LNCaP clone FGC (cell line): ENCODE data around the gene PRR12.

Experiments used
- DNase-seq: peaks from one replicate; pipeline ENCODE4 v3.0.0-alpha.2; 2011; ENCODE audit warnings: low read depth
- H3K4me3 ChIP-seq: 2 replicates; pipeline ENCODE4 v1.5.1; 2011; ENCODE audit warnings: mild to moderate bottlenecking, low read depth, low read length, control low read depth
- CTCF ChIP-seq: IDR thresholded peaks from 2 replicates; pipeline ENCODE4 v1.5.1; 2012; ENCODE audit warnings: mild to moderate bottlenecking; ENCODE audit not compliant: control insufficient read depth, insufficient read depth; ENCODE audit errors: extremely low read depth

PRR12 gene

GRCh38 chr19:49665036-49665350, 74.0 kb downstream of the PRR12 start:
- peak overlapping the region; percentile 94 for H3K4me3 ChIP-seq
- TF ChIP-seq CTCF: no peak
- DNase-seq: no peak

GRCh38 chr19:49665351-49666119, 74.6 kb downstream of the PRR12 start, which contains the start of the genes BCL2L12 and IRF3:
TSS of gene BCL2L12 (plus strand) at chr19:49665933. CDS start at chr19:49666693, 760 bp downstream.
TSS of gene IRF3 (minus strand) at chr19:49665857. CDS start at chr19:49664838, 1,019 bp downstream.
- peak within 1 kb of the TSS; percentile 94 for H3K4me3 ChIP-seq
- DNase-seq: peak; percentile 79
- no peak for TF ChIP-seq CTCF

DNA sequence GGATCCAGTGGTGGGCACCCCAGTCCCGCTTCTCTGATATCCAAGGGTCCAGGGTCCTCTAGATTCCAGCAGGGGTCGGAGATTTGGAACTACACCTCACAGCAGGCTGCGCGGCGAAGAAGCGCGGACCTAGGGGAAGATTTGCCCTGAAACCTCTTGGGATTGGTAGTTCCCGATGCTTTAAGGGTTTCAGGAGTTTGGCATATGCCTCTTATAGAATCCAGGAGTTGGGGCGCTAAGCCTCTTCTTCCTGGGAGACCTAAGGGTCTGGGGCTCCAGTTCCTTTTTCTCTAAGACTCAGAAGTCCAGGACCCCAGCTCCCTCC, 75.1 kb downstream of the PRR12 start:
- no peak for TF ChIP-seq CTCF
- peak overlapping the region; percentile 94 for H3K4me3 ChIP-seq
- no peak for DNase-seq

- no peak for TF ChIP-seq CTCF
- DNase-seq: no peak
- no peak overlapping the region for H3K4me3 ChIP-seq
Observed at GRCh38 chr19:49667473-49667872, 76.5 kb downstream of the PRR12 start.

DNA sequence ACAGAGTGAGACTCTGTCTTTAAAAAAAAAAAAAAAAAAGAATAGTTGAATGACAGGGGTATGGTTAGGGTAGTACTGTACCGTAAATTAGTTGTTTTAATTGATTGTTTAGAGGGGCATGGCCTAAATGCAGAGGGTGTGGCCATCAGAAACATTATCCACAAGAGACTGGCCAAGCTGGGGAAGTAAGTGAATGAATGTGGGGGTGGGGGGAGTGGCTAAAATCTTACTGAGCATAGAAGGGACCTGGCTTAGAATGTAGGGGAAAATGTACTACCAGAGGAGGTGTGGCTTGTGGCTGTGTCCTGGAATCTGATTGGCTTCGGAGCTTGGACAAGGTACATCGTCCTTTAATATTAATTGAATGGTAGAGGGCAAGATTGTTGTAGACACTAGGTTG, 78.5 kb downstream of the PRR12 start:
- no peak for TF ChIP-seq CTCF

DNA sequence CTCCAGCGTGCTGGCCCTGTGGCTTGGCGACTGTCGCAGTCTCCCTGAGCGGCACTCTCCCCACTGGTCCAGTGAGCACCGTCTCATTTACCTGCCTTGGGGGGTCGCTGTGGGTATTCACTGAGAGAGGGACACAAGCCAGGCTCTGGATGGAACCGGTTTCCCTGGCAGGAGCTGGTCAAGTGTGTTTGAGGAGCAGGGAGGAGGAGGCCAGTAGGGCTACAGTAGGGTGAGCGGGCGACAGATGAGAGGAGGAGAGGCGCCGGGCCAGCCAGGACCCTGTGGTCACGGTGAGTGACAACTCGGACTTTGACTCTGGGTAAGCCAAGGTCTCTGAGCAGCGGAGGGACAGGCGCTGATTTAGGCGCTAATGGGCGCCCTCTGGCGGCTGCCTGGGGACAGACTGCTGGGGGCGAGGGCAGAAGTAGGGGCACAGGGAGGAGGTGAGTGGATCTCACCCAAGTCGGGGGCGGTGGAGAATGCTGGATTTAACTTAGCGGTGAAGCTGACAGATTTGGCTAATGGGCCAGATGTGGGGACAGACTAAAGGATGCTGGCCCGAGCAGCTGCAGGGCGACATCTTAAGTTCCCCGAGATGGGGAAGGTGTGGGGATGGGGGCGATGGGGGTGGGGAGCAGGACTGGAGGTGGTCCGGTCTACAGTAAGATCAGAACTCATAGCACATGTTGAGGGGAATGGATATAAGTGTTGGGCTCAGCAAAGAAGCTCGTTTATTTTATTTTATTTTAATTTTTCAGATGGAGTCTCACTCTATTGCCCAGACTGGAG, 81.3 kb downstream of the PRR12 start:
- no peak overlapping the region for H3K4me3 ChIP-seq
- DNase-seq: no peak
- TF ChIP-seq CTCF: peak; percentile 96

More for the DNA sequence above, 78.5 kb downstream of the PRR12 start:
- no peak for DNase-seq
- no peak overlapping the region for H3K4me3 ChIP-seq
